Thyroid gland (tissue), 4 donors: ENCODE data around the gene ERG.

ENCODE experiments used
- CTCF ChIP-seq, 6 experiments: fragments of 200-600 bp in 3 of 6; fragments of 450-650 bp in 3 of 6; sonication (generic) in 3 of 6; IDR thresholded peaks; one replicate each; pipeline ENCODE4 v1.5.1; 2016 to 2019; ENCODE audit warnings: antibody characterized with exemption in 6 of 6, mild to moderate bottlenecking in 2 of 6, inconsistent platforms in 1 of 6, moderate library complexity in 1 of 6
- POLR2A ChIP-seq, 2 donors: fragments of 450-650 bp; IDR thresholded peaks; one replicate each; pipeline ENCODE4 v1.6.1; 2017; ENCODE audit warnings: antibody characterized with exemption in 2 of 2, mild to moderate bottlenecking in 2 of 2, moderate library complexity in 1 of 2

DNA sequence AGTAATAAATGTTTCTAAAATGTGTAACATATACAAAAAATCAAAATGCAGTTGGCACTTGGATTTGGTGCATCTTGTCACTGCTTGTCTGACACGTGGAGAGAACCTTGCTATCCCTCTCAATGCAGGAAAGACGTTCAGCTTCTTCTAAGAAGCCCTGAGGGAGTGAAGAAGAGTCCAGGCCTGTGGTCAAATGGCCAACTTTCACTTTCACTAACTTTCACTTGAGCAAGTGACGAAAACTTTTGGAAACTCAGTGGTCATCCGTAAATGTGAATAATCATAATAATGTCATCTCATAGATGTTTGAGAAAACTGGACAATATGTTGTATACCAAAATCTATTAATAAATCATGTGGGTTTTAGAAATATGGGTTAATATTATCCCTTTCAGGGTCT lies 61.9 kb downstream of the ERG start:
- TF ChIP-seq CTCF (IDR thresholded peaks at IDR 0.05) (no peak), POLR2A (IDR thresholded peaks at IDR 0.05) (no peak)
